ENCODE data around the gene ARPP21. TPM values are rescaled to one million over a fixed set of nuclear protein-coding genes. Genes with fewer than 3 reads are reported as not detected.

The ARPP21 gene
- total RNA-seq, 6 experiments from 2014 or later, result not detected

DNA sequence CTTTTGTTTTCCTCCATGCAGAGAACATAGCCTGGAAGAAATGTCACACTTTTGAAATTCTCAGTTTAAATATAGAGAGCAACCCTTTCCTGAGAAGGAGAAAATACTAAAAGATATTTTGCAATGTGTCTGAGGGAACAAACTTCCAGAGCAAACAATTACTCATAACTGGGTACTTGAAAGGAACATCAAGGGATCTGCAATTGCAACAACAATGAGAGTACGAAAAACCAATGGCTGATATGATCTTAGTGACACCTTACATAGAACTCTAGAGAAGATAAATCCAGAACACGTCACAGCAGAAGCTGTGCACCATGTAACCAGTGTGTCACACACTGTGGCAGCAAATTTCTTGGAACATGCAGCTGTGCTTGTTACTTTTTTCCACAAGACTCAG is 14.6 kb upstream of the ARPP21 start:
- no peaks in the 10 kb centered on the region for H3K36me3 Mint-ChIP-seq (ENCODE audit: low read depth)
- peaks cover 24% of the 10 kb centered on the region for H3K9me3 Mint-ChIP-seq
- DNase-seq, result no peak
- TF ChIP-seq, protein P1, sequence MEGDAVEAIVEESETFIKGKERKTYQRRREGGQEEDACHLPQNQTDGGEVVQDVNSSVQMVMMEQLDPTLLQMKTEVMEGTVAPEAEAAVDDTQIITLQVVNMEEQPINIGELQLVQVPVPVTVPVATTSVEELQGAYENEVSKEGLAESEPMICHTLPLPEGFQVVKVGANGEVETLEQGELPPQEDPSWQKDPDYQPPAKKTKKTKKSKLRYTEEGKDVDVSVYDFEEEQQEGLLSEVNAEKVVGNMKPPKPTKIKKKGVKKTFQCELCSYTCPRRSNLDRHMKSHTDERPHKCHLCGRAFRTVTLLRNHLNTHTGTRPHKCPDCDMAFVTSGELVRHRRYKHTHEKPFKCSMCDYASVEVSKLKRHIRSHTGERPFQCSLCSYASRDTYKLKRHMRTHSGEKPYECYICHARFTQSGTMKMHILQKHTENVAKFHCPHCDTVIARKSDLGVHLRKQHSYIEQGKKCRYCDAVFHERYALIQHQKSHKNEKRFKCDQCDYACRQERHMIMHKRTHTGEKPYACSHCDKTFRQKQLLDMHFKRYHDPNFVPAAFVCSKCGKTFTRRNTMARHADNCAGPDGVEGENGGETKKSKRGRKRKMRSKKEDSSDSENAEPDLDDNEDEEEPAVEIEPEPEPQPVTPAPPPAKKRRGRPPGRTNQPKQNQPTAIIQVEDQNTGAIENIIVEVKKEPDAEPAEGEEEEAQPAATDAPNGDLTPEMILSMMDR (IDR thresholded peaks at IDR 0.05), result no peak
- H3K4me1 Mint-ChIP-seq (ENCODE audit: low read depth), result no peaks in the 10 kb centered on the region
- H3K4me3 Mint-ChIP-seq, result no peak overlapping the region
- H3K27ac Mint-ChIP-seq, result no peak overlapping the region
- H3K27me3 Mint-ChIP-seq (ENCODE audit: insufficient read depth), result no peaks in the 10 kb centered on the region

DNA sequence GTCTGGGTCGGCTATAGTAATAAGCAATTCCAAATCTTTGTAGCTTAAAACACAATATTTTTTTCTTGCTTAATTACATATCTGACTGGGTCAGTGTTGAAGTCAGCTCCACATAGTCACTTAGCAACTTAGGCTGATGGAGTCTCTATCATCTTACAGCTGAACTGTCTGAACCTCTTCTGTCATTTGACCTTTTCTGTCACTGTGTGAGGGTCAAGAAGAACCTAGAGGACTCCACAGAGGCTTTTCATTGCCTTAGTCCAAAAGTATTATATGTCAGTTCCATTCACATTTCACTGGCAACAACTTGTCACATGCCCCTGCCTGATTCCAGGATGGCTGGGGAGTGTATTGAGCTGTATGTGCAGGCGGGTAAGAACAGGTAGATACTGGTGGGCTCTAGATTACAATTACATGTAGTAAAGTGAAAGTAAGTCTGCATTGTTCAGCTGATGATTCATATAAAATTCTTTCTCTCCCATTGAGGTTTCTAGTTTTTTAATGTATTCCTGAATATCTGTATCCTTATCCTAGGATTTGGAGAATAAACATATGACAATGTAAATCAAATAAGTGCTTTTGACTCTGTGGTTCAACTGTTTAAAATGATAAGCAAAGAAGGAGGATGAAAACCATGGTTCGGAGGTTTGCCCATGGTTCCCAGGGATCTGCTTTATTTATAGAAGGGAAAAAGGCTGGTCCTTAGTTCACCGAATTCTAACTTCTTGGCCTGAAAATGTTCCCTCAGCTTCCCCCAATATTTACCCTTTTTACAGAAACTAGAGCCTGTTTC is 5.8 kb upstream of the ARPP21 start:
- no peak overlapping the region for H3K27ac Mint-ChIP-seq
- H3K4me3 Mint-ChIP-seq, result no peak overlapping the region
- DNase-seq, result no peak
- H3K9me3 Mint-ChIP-seq, result peaks cover 8% of the 10 kb centered on the region
- H3K36me3 Mint-ChIP-seq (ENCODE audit: low read depth), result no peaks in the 10 kb centered on the region
- H3K27me3 Mint-ChIP-seq (ENCODE audit: insufficient read depth), result no peaks in the 10 kb centered on the region
- no peaks in the 10 kb centered on the region for H3K4me1 Mint-ChIP-seq (ENCODE audit: low read depth)
- TF ChIP-seq, protein P1 (IDR thresholded peaks at IDR 0.05), result no peak

DNA sequence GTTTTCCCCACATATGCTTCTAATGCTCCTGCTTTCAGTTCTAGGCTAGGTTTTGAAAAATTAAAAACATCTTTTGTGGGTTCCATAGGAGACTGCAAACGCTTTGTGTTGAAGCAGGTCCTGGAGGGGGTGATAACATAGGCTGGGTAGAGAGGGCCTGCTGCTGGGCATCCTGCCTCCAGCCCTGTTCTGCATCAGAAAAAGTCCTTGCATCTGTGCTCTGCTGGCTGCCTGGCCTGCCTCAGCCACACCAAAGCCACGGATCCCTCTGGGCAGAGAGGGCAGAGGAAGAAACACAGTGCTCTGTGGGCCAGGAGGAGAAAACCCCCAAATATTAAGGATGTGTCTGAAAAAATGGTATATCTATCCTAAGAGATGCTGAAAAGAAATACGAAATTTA is 3.9 kb upstream of the ARPP21 start:
- no peak for DNase-seq
- Mint-ChIP-seq H3K9me3 (peaks cover 18% of the 10 kb centered on the region), H3K4me3 (no peak overlapping the region), H3K4me1 (ENCODE audit: low read depth) (no peaks in the 10 kb centered on the region), H3K27ac (no peak overlapping the region), H3K36me3 (ENCODE audit: low read depth) (0 out of 2 replicates have a peak, but pooled peaks cover 4% of the 10 kb centered on the region), H3K27me3 (ENCODE audit: insufficient read depth) (peaks cover 2% of the 10 kb centered on the region; the same call in 1 of the 2 replicates)
- TF ChIP-seq, protein P1 (IDR thresholded peaks at IDR 0.05), result no peak

DNA sequence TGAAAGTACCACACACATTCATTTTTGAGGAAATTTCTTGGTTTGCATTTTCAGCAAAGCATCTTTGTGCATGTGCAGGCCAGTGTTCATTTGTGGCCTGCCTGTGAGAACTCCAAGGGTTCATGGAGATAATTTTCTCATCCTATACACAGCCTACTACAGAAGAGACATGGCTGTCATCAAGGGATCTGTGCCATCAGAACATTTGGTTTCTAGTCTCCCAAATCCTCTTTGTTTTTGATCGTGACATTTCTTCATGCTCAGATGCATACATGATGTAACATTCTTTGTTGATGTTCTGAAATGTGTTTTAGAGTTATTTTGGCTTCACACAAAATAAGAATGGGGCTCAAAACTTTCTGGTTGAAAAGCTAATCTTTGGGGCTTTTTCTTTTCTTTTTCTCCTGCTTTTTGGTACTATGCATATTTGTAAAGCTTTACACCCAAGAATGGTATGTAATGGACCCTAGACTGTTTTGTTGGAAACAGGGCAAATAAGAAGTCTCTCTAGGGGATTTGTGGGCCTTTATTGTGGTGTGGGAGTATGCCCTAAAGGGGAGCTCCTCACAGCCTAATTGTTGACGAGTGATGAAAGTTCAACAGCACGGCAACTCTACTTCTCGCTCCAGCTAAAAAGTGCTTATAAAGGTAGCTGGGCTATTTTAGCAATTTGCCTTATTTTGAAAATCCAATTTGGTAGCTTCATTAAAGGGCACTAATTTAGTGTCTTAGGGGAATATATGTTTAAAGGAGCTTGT is 3.2 kb upstream of the ARPP21 start:
- Mint-ChIP-seq H3K27ac (no peak overlapping the region), H3K4me3 (no peak overlapping the region)
- DNase-seq, result no peak

DNA sequence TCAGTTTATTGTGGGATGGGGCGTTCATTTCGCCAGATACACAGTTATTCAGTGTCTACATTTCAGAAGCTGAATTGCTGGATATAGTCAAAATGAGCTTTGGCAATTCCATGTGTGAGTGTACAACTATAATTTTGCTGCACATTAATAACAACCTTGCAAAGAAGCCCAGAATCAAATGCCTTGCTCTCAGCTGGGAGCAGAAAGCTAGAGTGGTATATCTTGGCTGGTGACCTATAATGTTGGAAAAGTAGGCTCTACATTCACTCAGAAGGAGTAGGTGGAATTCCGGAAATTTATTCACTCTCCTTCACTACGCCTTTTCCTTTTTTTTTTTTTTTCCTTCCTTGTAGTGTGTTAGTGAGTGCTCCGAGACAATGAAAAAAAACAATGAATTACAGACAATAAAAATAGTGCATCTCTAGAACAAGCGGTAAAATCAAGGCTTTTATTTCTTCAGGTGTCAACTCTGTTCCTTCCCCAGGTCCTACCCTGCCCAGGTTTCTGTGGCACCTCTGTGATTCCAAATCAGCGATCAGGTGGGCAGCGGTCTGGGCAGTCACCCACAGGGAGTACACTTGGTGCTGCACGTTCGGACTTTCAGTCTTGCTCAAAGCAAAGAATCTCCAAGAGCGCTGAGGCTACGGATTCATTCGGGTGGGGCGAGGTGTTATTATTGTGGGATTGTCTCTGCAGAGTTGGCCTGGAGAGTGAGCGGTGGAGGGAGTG is 910 bp upstream of the ARPP21 start:
- DNase-seq, result no peak
- H3K27ac Mint-ChIP-seq, result no peak overlapping the region
- H3K4me1 Mint-ChIP-seq (ENCODE audit: low read depth), result no peaks in the 10 kb centered on the region
- H3K4me3 Mint-ChIP-seq, result no peak overlapping the region
- H3K27me3 Mint-ChIP-seq (ENCODE audit: insufficient read depth), result peaks cover 2% of the 10 kb centered on the region; the same call in 1 of the 2 replicates
- H3K9me3 Mint-ChIP-seq, result peaks cover 20% of the 10 kb centered on the region
- TF ChIP-seq, protein P1 (IDR thresholded peaks at IDR 0.05), result no peak
- H3K36me3 Mint-ChIP-seq (ENCODE audit: low read depth), result 0 out of 2 replicates have a peak, but pooled peaks cover 4% of the 10 kb centered on the region

More for the DNA sequence above, 3.2 kb upstream of the ARPP21 start:
- Mint-ChIP-seq H3K27me3 (ENCODE audit: insufficient read depth) (peaks cover 2% of the 10 kb centered on the region; the same call in 1 of the 2 replicates), H3K4me1 (ENCODE audit: low read depth) (no peaks in the 10 kb centered on the region), H3K9me3 (peaks cover 20% of the 10 kb centered on the region), H3K36me3 (ENCODE audit: low read depth) (0 out of 2 replicates have a peak, but pooled peaks cover 4% of the 10 kb centered on the region)
- TF ChIP-seq, protein P1 (IDR thresholded peaks at IDR 0.05), result no peak

All from HFFc6 (cell line).